Neural cell (in vitro differentiated cells): Measurements from ENCODE around the gene C11orf21. TPM values are rescaled to one million over a fixed set of nuclear protein-coding genes. Genes with fewer than 3 reads are reported as not detected.

Experiments
- H2AFZ ChIP-seq: fragments of 200-600, 300-800 bp; sonication (generic), shearing (Covaris generic); 2 replicates; pipeline ENCODE4 v1.6.0; 2014; ENCODE audit warnings: low read depth, mild to moderate bottlenecking, antibody characterized with exemption, low read length, moderate library complexity
- H3F3A ChIP-seq: fragments of 200-600 bp; shearing (Covaris generic); 2 replicates; pipeline ENCODE4 v1.6.1; 2016; ENCODE audit warnings: mild to moderate bottlenecking, moderate library complexity, mixed read lengths, antibody characterized with exemption, low read length; ENCODE audit not compliant: insufficient read depth, poor library complexity, severe bottlenecking
- H3K27ac ChIP-seq: fragments of 200-600, 300-800 bp; sonication (generic), shearing (Covaris generic); 2 replicates; pipeline ENCODE4 v1.5.1; 2014; ENCODE audit warnings: mild to moderate bottlenecking, low read length, moderate library complexity
- H3K27me3 ChIP-seq: fragments of 300-800, 200-600 bp; sonication (generic), shearing (Covaris generic); 2 replicates; pipeline ENCODE4 v1.6.0; 2014; ENCODE audit warnings: mild to moderate bottlenecking, low read depth, low read length, moderate library complexity; ENCODE audit not compliant: insufficient read depth
- H3K36me3 ChIP-seq: fragments of 300-800, 200-600 bp; sonication (generic), shearing (Covaris generic); 2 replicates; pipeline ENCODE4 v1.5.1; 2014; ENCODE audit warnings: mild to moderate bottlenecking, antibody characterized with exemption, low read length, moderate library complexity; ENCODE audit not compliant: insufficient read depth
- H3K4me2 ChIP-seq: fragments of 300-800, 200-600 bp; sonication (generic), shearing (Covaris generic); 2 replicates; pipeline ENCODE4 v1.6.0; 2014; ENCODE audit warnings: mild to moderate bottlenecking, low read length
- H3K4me3 ChIP-seq: fragments of 300-800, 200-600 bp; sonication (generic), shearing (Covaris generic); 2 replicates; pipeline ENCODE4 v1.5.1; 2014; ENCODE audit warnings: mild to moderate bottlenecking, low read length, moderate library complexity
- H3K79me2 ChIP-seq: fragments of 200-600 bp; shearing (Covaris generic); replicated peaks from 2 replicates; pipeline ENCODE4 v1.6.0; 2014; ENCODE audit warnings: mild to moderate bottlenecking, low read length, moderate library complexity; ENCODE audit not compliant: insufficient read depth
- H3K9ac ChIP-seq: fragments of 300-800, 200-600 bp; sonication (generic), shearing (Covaris generic); 2 replicates; pipeline ENCODE4 v1.6.1; 2016; ENCODE audit warnings: mild to moderate bottlenecking, low read length, mixed read lengths
- H3K9me2 ChIP-seq: fragments of 200-600 bp; shearing (Covaris generic); 2 replicates; pipeline ENCODE4 v1.6.1; 2016; ENCODE audit warnings: mild to moderate bottlenecking, low read length, mixed read lengths; ENCODE audit not compliant: insufficient read depth
- H3K9me3 ChIP-seq: fragments of 200-600, 300-800 bp; sonication (generic), shearing (Covaris generic); 2 replicates; pipeline ENCODE4 v1.6.1; 2016; ENCODE audit warnings: mild to moderate bottlenecking, mixed run types, low read length, moderate library complexity, mixed read lengths
- H4K20me1 ChIP-seq: fragments of 200-600 bp; shearing (Covaris generic); 2 replicates; pipeline ENCODE4 v1.6.1; 2016; ENCODE audit warnings: mild to moderate bottlenecking, mixed run types; ENCODE audit not compliant: insufficient read depth
- CTCF ChIP-seq: fragments of 450-650 bp; IDR thresholded peaks from 2 replicates; pipeline ENCODE4 v1.5.1; 2014; ENCODE audit warnings: antibody characterized with exemption, mild to moderate bottlenecking, moderate library complexity; ENCODE audit not compliant: poor library complexity, severe bottlenecking
- EP300 ChIP-seq: fragments of 450-650 bp; conservative IDR thresholded peaks from 2 replicates; pipeline ENCODE4 v1.6.1; 2014; ENCODE audit warnings: antibody characterized with exemption, mild to moderate bottlenecking, moderate library complexity; ENCODE audit not compliant: poor library complexity, severe bottlenecking
- EZH2 ChIP-seq: fragments of 200-600, 300-800 bp; shearing (Covaris generic), sonication (generic); IDR thresholded peaks from 2 replicates; pipeline ENCODE4 v1.6.1; 2014; ENCODE audit warnings: antibody characterized with exemption, low read length, borderline replicate concordance, mild to moderate bottlenecking; ENCODE audit not compliant: insufficient read depth, poor library complexity, severe bottlenecking
- MXI1 ChIP-seq: fragments of 450-650 bp; conservative IDR thresholded peaks from 2 replicates; pipeline ENCODE4 v1.6.1; 2014; ENCODE audit warnings: antibody characterized with exemption, mild to moderate bottlenecking; ENCODE audit not compliant: poor library complexity, severe bottlenecking
- POLR2AphosphoS5 ChIP-seq: IDR thresholded peaks from 2 replicates; pipeline ENCODE4 v1.6.1; 2012
- RAD21 ChIP-seq: fragments of 450-650 bp; conservative IDR thresholded peaks from 2 replicates; pipeline ENCODE4 v1.6.1; 2014; ENCODE audit warnings: antibody characterized with exemption, mild to moderate bottlenecking, moderate library complexity
- REST ChIP-seq: IDR thresholded peaks from 2 replicates; pipeline ENCODE4 v1.6.1; 2012; ENCODE audit warnings: borderline replicate concordance
- SMC3 ChIP-seq: fragments of 450-650 bp; conservative IDR thresholded peaks from 2 replicates; pipeline ENCODE4 v1.6.1; 2014; ENCODE audit warnings: antibody characterized with exemption, mild to moderate bottlenecking, moderate library complexity; ENCODE audit not compliant: poor library complexity
- TAF1 ChIP-seq: IDR thresholded peaks from 2 replicates; pipeline ENCODE4 v1.6.1; 2012; ENCODE audit warnings: low read depth
- polyA plus RNA-seq: library from polyadenylated mRNA; depleted of rRNA; stranded (reverse); fragments of >200 nt; gene quantifications from 2 replicates; pipeline ENCODE4 v1.2.3, GENCODE V29; 2014

The C11orf21 gene
- polyA plus RNA-seq, 1 donor from 2014 or later, result not detected

- TF ChIP-seq POLR2AphosphoS5 (no peak), CTCF (no peak), RAD21 (no peak), MXI1 (no peak), SMC3 (no peak), TAF1 (no peak), EZH2 (no peak), REST (no peak), EP300 (no peak)
- Histone ChIP-seq H3K9ac (no peak overlapping the region), H3K9me2 (no peaks in the 10 kb centered on the region), H3K27ac (no peak overlapping the region), H3K27me3 (no peaks in the 10 kb centered on the region), H4K20me1 (no peaks in the 10 kb centered on the region), H3K4me2 (no peak overlapping the region), H3F3A (no peaks in the 10 kb centered on the region), H2AFZ (no peak overlapping the region), H3K79me2 (no peaks in the 10 kb centered on the region), H3K36me3 (no peaks in the 10 kb centered on the region), H3K4me3 (no peak overlapping the region), H3K9me3 (no peaks in the 10 kb centered on the region)
Measured at GRCh38 chr11:2258501-2259465, 42.9 kb downstream of the C11orf21 start.

- no peaks in the 10 kb centered on the region for H3K79me2 ChIP-seq
- no peaks in the 10 kb centered on the region for H3K9me2 ChIP-seq
- no peaks in the 10 kb centered on the region for H3K27me3 ChIP-seq
- no peak overlapping the region for H3K4me2 ChIP-seq
- TF ChIP-seq EZH2, result no peak
- TF ChIP-seq MXI1, result no peak
- no peak for TF ChIP-seq REST
- TF ChIP-seq POLR2AphosphoS5, result no peak
- TF ChIP-seq SMC3, result no peak
- H3K9me3 ChIP-seq, result no peaks in the 10 kb centered on the region
- H2AFZ ChIP-seq, result no peak overlapping the region
- no peak overlapping the region for H3K9ac ChIP-seq
- H3F3A ChIP-seq, result no peaks in the 10 kb centered on the region
- H3K4me3 ChIP-seq, result no peak overlapping the region
- H4K20me1 ChIP-seq, result no peaks in the 10 kb centered on the region
- H3K36me3 ChIP-seq, result no peaks in the 10 kb centered on the region
- H3K27ac ChIP-seq, result no peak overlapping the region
Measured at GRCh38 chr11:2256951-2257700, 44.6 kb downstream of the C11orf21 start.
